Gastroesophageal sphincter (tissue), 3 donors: ENCODE measurements around the gene STIMATE.

Experiments used
- EP300 ChIP-seq: sonication (generic); formaldehyde crosslinking; IDR thresholded peaks from one replicate; pipeline ENCODE4 v1.6.1; 2017; ENCODE audit warnings: antibody characterized with exemption, mild to moderate bottlenecking
- POLR2A ChIP-seq, 2 donors: fragments of 450-650 bp; IDR thresholded peaks; one replicate each; pipeline ENCODE4 v1.6.1; 2017; ENCODE audit warnings: antibody characterized with exemption in 2 of 2, mild to moderate bottlenecking in 2 of 2, moderate library complexity in 1 of 2
- TF ChIP-seq, protein P1 (sequence below), 4 experiments: fragments of 200-600 bp in 2 of 4; fragments of 450-650 bp in 2 of 4; sonication (generic) in 1 of 4; IDR thresholded peaks; one replicate each; pipeline ENCODE4 v1.5.1; 2017 to 2019; ENCODE audit warnings: antibody characterized with exemption in 4 of 4, mild to moderate bottlenecking in 2 of 4, moderate library complexity in 2 of 4

DNA sequence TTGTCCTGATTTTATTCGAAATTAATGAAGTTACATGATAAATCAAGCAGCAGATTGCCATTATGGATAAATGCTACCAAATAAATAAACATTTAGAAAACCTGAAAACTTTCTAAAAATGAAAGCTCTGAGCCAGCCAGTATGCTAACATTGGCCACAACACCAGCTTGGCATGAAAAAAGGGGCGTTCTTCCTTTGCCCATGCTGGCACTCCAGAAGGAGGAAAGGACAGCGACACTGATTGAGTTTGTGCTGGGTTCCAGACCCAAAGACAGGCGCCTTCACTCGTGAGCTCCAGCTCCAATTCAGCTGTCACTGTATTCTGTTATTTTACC lies 5.1 kb downstream of the STIMATE start:
- TF ChIP-seq, protein P1, sequence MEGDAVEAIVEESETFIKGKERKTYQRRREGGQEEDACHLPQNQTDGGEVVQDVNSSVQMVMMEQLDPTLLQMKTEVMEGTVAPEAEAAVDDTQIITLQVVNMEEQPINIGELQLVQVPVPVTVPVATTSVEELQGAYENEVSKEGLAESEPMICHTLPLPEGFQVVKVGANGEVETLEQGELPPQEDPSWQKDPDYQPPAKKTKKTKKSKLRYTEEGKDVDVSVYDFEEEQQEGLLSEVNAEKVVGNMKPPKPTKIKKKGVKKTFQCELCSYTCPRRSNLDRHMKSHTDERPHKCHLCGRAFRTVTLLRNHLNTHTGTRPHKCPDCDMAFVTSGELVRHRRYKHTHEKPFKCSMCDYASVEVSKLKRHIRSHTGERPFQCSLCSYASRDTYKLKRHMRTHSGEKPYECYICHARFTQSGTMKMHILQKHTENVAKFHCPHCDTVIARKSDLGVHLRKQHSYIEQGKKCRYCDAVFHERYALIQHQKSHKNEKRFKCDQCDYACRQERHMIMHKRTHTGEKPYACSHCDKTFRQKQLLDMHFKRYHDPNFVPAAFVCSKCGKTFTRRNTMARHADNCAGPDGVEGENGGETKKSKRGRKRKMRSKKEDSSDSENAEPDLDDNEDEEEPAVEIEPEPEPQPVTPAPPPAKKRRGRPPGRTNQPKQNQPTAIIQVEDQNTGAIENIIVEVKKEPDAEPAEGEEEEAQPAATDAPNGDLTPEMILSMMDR (IDR thresholded peaks at IDR 0.05), result no peak
- TF ChIP-seq POLR2A (IDR thresholded peaks at IDR 0.05) (no peak), EP300 (no peak)
